Mesendoderm (in vitro differentiated cells): Measurements from ENCODE around the gene ALS2CL.

Source experiments
- DNase-seq: peaks from one replicate; pipeline ENCODE4 v3.0.0; 2013
- H2AK5ac ChIP-seq: 2 replicates; pipeline ENCODE4 v1.6.1; 2013; ENCODE audit warnings: low read length, inconsistent platforms
- H2BK120ac ChIP-seq: 2 replicates; pipeline ENCODE4 v1.6.1; 2013; ENCODE audit warnings: low read depth, mild to moderate bottlenecking, low read length, moderate library complexity, mixed read lengths
- H2BK15ac ChIP-seq: replicated peaks from 2 replicates; pipeline ENCODE4 v1.6.1; 2013; ENCODE audit warnings: low read depth, mild to moderate bottlenecking, moderate library complexity
- H2BK5ac ChIP-seq: 2 replicates; pipeline ENCODE4 v1.6.1; 2013; ENCODE audit warnings: low read length, inconsistent platforms
- H3K18ac ChIP-seq: 2 replicates; pipeline ENCODE4 v1.6.1; 2013; ENCODE audit warnings: mild to moderate bottlenecking, low read length, mixed read lengths
- H3K23ac ChIP-seq: one replicate; pipeline ENCODE4 v1.6.1; 2013; ENCODE audit warnings: low read length
- H3K27ac ChIP-seq: 2 replicates; pipeline ENCODE4 v1.5.1; 2013; ENCODE audit warnings: low read depth, mild to moderate bottlenecking, inconsistent platforms, low read length, moderate library complexity
- H3K27me3 ChIP-seq: 2 replicates; pipeline ENCODE4 v1.6.1; 2013; ENCODE audit warnings: low read length, control low read depth, mild to moderate bottlenecking, inconsistent platforms; ENCODE audit not compliant: insufficient read depth, poor library complexity
- H3K36me3 ChIP-seq: 2 replicates; pipeline ENCODE4 v1.6.1; 2013; ENCODE audit warnings: low read length, inconsistent platforms; ENCODE audit not compliant: control insufficient read depth, insufficient read depth
- H3K4ac ChIP-seq: one replicate; pipeline ENCODE4 v1.6.1; 2013; ENCODE audit warnings: low read depth, mild to moderate bottlenecking, low read length, moderate library complexity
- H3K4me1 ChIP-seq: 2 replicates; pipeline ENCODE4 v1.6.1; 2013; ENCODE audit warnings: low read depth, low read length, inconsistent platforms; ENCODE audit not compliant: control insufficient read depth
- H3K4me2 ChIP-seq: 2 replicates; pipeline ENCODE4 v1.6.1; 2013; ENCODE audit warnings: low read length
- H3K4me3 ChIP-seq: 2 replicates; pipeline ENCODE4 v1.5.1; 2013; ENCODE audit warnings: mild to moderate bottlenecking, low read length
- H3K56ac ChIP-seq: one replicate; pipeline ENCODE4 v1.6.1; 2013; ENCODE audit warnings: low read length
- H3K79me1 ChIP-seq: 2 replicates; pipeline ENCODE4 v1.6.1; 2013; ENCODE audit warnings: low read length, inconsistent platforms
- H3K79me2 ChIP-seq: 2 replicates; pipeline ENCODE4 v1.6.1; 2013; ENCODE audit warnings: mild to moderate bottlenecking, low read length; ENCODE audit not compliant: control insufficient read depth, insufficient read depth
- H3K9ac ChIP-seq: 2 replicates; pipeline ENCODE4 v1.6.1; 2013; ENCODE audit warnings: low read length, inconsistent platforms
- H4K5ac ChIP-seq: one replicate; pipeline ENCODE4 v1.6.1; 2013; ENCODE audit warnings: low read length
- H4K8ac ChIP-seq: one replicate; pipeline ENCODE4 v1.6.1; 2013; ENCODE audit warnings: low read depth, mild to moderate bottlenecking, control low read depth, low read length, moderate library complexity
- WGBS: extraction: QIAGEN DNeasy Blood & Tissue Kit; methylation state at CpG from one replicate; pipeline ENCODE4 v1.1.7; 2013; ENCODE audit warnings: low lambda C conversion rate, missing lambda C conversion rate; ENCODE audit not compliant: insufficient coverage; ENCODE audit errors: extremely low coverage; 5-methylcytosine and 5-hydroxymethylcytosine counted together

Gene ALS2CL

GRCh38 chr3:46660543-46661523 is 32.6 kb downstream of the ALS2CL start:
- Histone ChIP-seq H4K5ac (no peak overlapping the region), H3K23ac (no peak overlapping the region), H3K4ac (no peak overlapping the region), H3K4me2 (no peak overlapping the region), H3K27ac (no peak overlapping the region), H2BK120ac (no peak overlapping the region), H3K9ac (peak overlapping the region; percentile 18), H3K79me2 (no peaks in the 10 kb centered on the region), H3K79me1 (no peaks in the 10 kb centered on the region), H3K27me3 (no peaks in the 10 kb centered on the region), H3K56ac (peak overlapping the region; percentile 50), H2BK5ac (no peak overlapping the region), H3K4me1 (peaks cover 8% of the 10 kb centered on the region), H2BK15ac (no peak overlapping the region), H2AK5ac (peak overlapping the region; percentile 9), H3K36me3 (no peaks in the 10 kb centered on the region), H3K4me3 (no peak overlapping the region), H3K18ac (no peak overlapping the region), H4K8ac (no peak overlapping the region)
- no peak for DNase-seq
- no CpG with 5 or more reads among the region's 9 CpGs for WGBS

GRCh38 chr3:46660003-46660402 is 33.5 kb downstream of the ALS2CL start:
- Histone ChIP-seq H3K9ac (no peak overlapping the region), H3K27me3 (no peaks in the 10 kb centered on the region), H3K4me2 (no peak overlapping the region), H3K36me3 (no peaks in the 10 kb centered on the region), H4K8ac (no peak overlapping the region), H2AK5ac (no peak overlapping the region), H3K23ac (no peak overlapping the region), H3K18ac (no peak overlapping the region), H3K27ac (no peak overlapping the region), H3K56ac (no peak overlapping the region), H3K4ac (no peak overlapping the region), H2BK15ac (no peak overlapping the region), H3K79me2 (no peaks in the 10 kb centered on the region), H2BK120ac (no peak overlapping the region), H2BK5ac (no peak overlapping the region), H3K79me1 (no peaks in the 10 kb centered on the region), H3K4me3 (no peak overlapping the region), H4K5ac (no peak overlapping the region), H3K4me1 (peaks cover 8% of the 10 kb centered on the region)
- no peak for DNase-seq
- no CpG with 5 or more reads among the region's 6 CpGs for WGBS

GRCh38 chr3:46659285-46659684 is 34.2 kb downstream of the ALS2CL start:
- H3K4me1 ChIP-seq = peaks cover 8% of the 10 kb centered on the region
- no peak overlapping the region for H2BK120ac ChIP-seq
- H4K5ac ChIP-seq = no peak overlapping the region
- no peak overlapping the region for H2AK5ac ChIP-seq
- H3K9ac ChIP-seq = no peak overlapping the region
- H3K79me1 ChIP-seq = no peaks in the 10 kb centered on the region
- H3K4ac ChIP-seq = no peak overlapping the region
- H3K36me3 ChIP-seq = no peaks in the 10 kb centered on the region
- no peak overlapping the region for H3K18ac ChIP-seq
- peak; percentile 75 for DNase-seq
- no peak overlapping the region for H3K27ac ChIP-seq
- no CpG with 5 or more reads among the region's 8 CpGs for WGBS
- no peak overlapping the region for H3K56ac ChIP-seq
- H3K4me3 ChIP-seq = no peak overlapping the region
- no peak overlapping the region for H2BK15ac ChIP-seq
- no peak overlapping the region for H3K23ac ChIP-seq
- no peaks in the 10 kb centered on the region for H3K27me3 ChIP-seq
- H3K79me2 ChIP-seq = no peaks in the 10 kb centered on the region
- no peak overlapping the region for H4K8ac ChIP-seq
- no peak overlapping the region for H2BK5ac ChIP-seq
- H3K4me2 ChIP-seq = no peak overlapping the region

GRCh38 chr3:46656778-46657556 is 36.5 kb downstream of the ALS2CL start:
- no peak overlapping the region for H3K4me3 ChIP-seq
- H3K18ac ChIP-seq = no peak overlapping the region
- H2BK120ac ChIP-seq = no peak overlapping the region
- no peak overlapping the region for H4K5ac ChIP-seq
- H2AK5ac ChIP-seq = no peak overlapping the region
- no peak overlapping the region for H3K9ac ChIP-seq
- no peak overlapping the region for H3K4ac ChIP-seq
- no peak overlapping the region for H3K23ac ChIP-seq
- H3K36me3 ChIP-seq = no peaks in the 10 kb centered on the region
- no peak overlapping the region for H2BK15ac ChIP-seq
- no peaks in the 10 kb centered on the region for H3K27me3 ChIP-seq
- H3K79me2 ChIP-seq = no peaks in the 10 kb centered on the region
- H4K8ac ChIP-seq = no peak overlapping the region
- no peak overlapping the region for H3K4me2 ChIP-seq
- no peak for DNase-seq
- peaks cover 6% of the 10 kb centered on the region for H3K4me1 ChIP-seq
- H3K56ac ChIP-seq = no peak overlapping the region
- H2BK5ac ChIP-seq = no peak overlapping the region
- WGBS = no CpG with 5 or more reads among the region's 9 CpGs
- no peaks in the 10 kb centered on the region for H3K79me1 ChIP-seq
- no peak overlapping the region for H3K27ac ChIP-seq

- no peak overlapping the region for H2BK5ac ChIP-seq
- H2BK15ac ChIP-seq = no peak overlapping the region
- H3K36me3 ChIP-seq = no peaks in the 10 kb centered on the region
- no peak overlapping the region for H4K8ac ChIP-seq
- WGBS = no CpG with 5 or more reads among the region's 6 CpGs
- no peaks in the 10 kb centered on the region for H3K27me3 ChIP-seq
- no peaks in the 10 kb centered on the region for H3K4me1 ChIP-seq
- no peaks in the 10 kb centered on the region for H3K79me2 ChIP-seq
- no peak overlapping the region for H4K5ac ChIP-seq
- H3K27ac ChIP-seq = no peak overlapping the region
- H3K18ac ChIP-seq = no peak overlapping the region
- H2AK5ac ChIP-seq = no peak overlapping the region
- no peak overlapping the region for H2BK120ac ChIP-seq
- H3K4me3 ChIP-seq = no peak overlapping the region
- no peak overlapping the region for H3K4ac ChIP-seq
- H3K56ac ChIP-seq = no peak overlapping the region
- H3K4me2 ChIP-seq = no peak overlapping the region
- H3K23ac ChIP-seq = no peak overlapping the region
- H3K9ac ChIP-seq = no peak overlapping the region
- no peak for DNase-seq
- H3K79me1 ChIP-seq = no peaks in the 10 kb centered on the region
Measured at GRCh38 chr3:46655271-46655670, 38.2 kb downstream of the ALS2CL start.
